Hippocampal formation (tissue), 2 donors: ENCODE data around the gene VGLL4.

ENCODE experiments used
- DNase-seq, 2 donors: peaks; one replicate each; lab custom pipeline; 2025; lab: John Stamatoyannopoulos, UW

VGLL4 gene

GRCh38 chr3:11565492-11565891 lies 78.2 kb downstream of the VGLL4 start:
- no peak for DNase-seq

GRCh38 chr3:11565072-11565471 lies 78.6 kb downstream of the VGLL4 start:
- no peak for DNase-seq

- DNase-seq: no peak
These were observed 79.1 kb downstream of the VGLL4 start for GRCh38 chr3:11564577-11565001.

GRCh38 chr3:11563865-11564185 lies 79.9 kb downstream of the VGLL4 start:
- DNase-seq: no peak

- DNase-seq: no peak
These were observed 80.4 kb downstream of the VGLL4 start for GRCh38 chr3:11563159-11563864.

GRCh38 chr3:11562277-11562881 lies 81.3 kb downstream of the VGLL4 start:
- DNase-seq: no peak

- no peak for DNase-seq
These were observed 83.0 kb downstream of the VGLL4 start for GRCh38 chr3:11560746-11561145.

- no peak for DNase-seq
These were observed 83.7 kb downstream of the VGLL4 start for GRCh38 chr3:11559816-11560633.

- peak in 1 of 2 donors; percentile 15 for DNase-seq
These were observed 84.5 kb downstream of the VGLL4 start for GRCh38 chr3:11558918-11559815.

GRCh38 chr3:11558411-11558903 lies 85.3 kb downstream of the VGLL4 start:
- no peak for DNase-seq

- DNase-seq: no peak
These were observed 85.7 kb downstream of the VGLL4 start for GRCh38 chr3:11558002-11558401.

- no peak for DNase-seq
These were observed 86.7 kb downstream of the VGLL4 start for GRCh38 chr3:11556851-11557644.

GRCh38 chr3:11555881-11556633 lies 87.7 kb downstream of the VGLL4 start:
- DNase-seq: no peak

- no peak for DNase-seq
These were observed 88.4 kb downstream of the VGLL4 start for GRCh38 chr3:11555211-11555782.

GRCh38 chr3:11554666-11555065 lies 89.0 kb downstream of the VGLL4 start:
- DNase-seq: no peak

GRCh38 chr3:11554236-11554610 lies 89.5 kb downstream of the VGLL4 start:
- no peak for DNase-seq

GRCh38 chr3:11553436-11554235 lies 90.1 kb downstream of the VGLL4 start:
- DNase-seq: no peak

GRCh38 chr3:11552289-11553264 lies 91.1 kb downstream of the VGLL4 start:
- no peak for DNase-seq
